Chondrocyte (in vitro differentiated cells): Measurements from ENCODE around the gene ARFGEF2. TPM values are rescaled to one million over a fixed set of nuclear protein-coding genes. Genes with fewer than 3 reads are reported as not detected.

ENCODE experiments used
- DNase-seq: peaks from one replicate; pipeline ENCODE4 v3.0.0; 2021; ENCODE audit warnings: mixed read lengths, low spot score
- H3K27ac Mint-ChIP-seq: one replicate; pipeline ENCODE4 v1.8.0; 2021; ENCODE audit warnings: mild to moderate bottlenecking, moderate library complexity, mixed read lengths; ENCODE audit not compliant: unreplicated experiment
- H3K27me3 Mint-ChIP-seq: 2 replicates; pipeline ENCODE4 v1.8.0; 2021; ENCODE audit warnings: low read depth, mixed read lengths
- H3K36me3 Mint-ChIP-seq: 2 replicates; pipeline ENCODE4 v1.8.0; 2021; ENCODE audit warnings: low read depth, mixed read lengths
- H3K4me1 Mint-ChIP-seq: 2 replicates; pipeline ENCODE4 v1.8.0; 2021; ENCODE audit warnings: low read depth, mild to moderate bottlenecking, mixed read lengths
- H3K4me3 Mint-ChIP-seq: one replicate; pipeline ENCODE4 v1.8.0; 2021; ENCODE audit warnings: mild to moderate bottlenecking, moderate library complexity, mixed read lengths; ENCODE audit not compliant: unreplicated experiment
- H3K9me3 Mint-ChIP-seq: 2 replicates; pipeline ENCODE4 v1.8.0; 2021; ENCODE audit warnings: low read depth, mixed read lengths
- total RNA-seq: library from RNA; stranded (reverse); gene quantifications from 3 replicates; pipeline ENCODE4 v1.2.1, GENCODE V29; 2021
- TF ChIP-seq, protein P1 (sequence below): fragments of 200-600 bp; sonication (generic); IDR thresholded peaks from 2 replicates; pipeline ENCODE4 v1.5.0; 2021; ENCODE audit warnings: antibody characterized with exemption, mild to moderate bottlenecking, moderate library complexity

ARFGEF2 gene
- total RNA-seq, 1 donor from 2014 or later = 31.8 TPM

DNA sequence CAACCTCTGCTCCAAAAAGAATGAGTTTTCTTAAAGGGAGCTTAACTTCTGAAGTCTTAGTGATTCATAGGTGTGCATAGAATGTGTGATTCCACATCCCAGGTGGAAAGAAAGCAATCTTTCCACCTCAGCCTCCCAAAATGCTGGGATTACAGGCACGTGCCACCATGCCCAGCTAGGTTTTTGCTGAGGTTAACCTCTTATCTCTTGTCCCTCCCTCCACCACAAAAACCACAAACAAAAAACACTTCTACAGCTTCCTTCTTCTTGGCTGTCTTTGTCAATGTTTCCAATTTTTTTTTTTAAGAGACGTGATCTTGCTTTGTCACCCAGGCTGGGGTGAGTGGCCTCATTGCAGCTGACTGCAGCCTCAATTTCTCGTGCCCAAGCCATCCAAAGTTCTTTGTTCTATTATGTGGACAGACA is 116.5 kb downstream of the ARFGEF2 start:
- peaks cover 9% of the 10 kb centered on the region for H3K36me3 Mint-ChIP-seq
- TF ChIP-seq, protein P1, sequence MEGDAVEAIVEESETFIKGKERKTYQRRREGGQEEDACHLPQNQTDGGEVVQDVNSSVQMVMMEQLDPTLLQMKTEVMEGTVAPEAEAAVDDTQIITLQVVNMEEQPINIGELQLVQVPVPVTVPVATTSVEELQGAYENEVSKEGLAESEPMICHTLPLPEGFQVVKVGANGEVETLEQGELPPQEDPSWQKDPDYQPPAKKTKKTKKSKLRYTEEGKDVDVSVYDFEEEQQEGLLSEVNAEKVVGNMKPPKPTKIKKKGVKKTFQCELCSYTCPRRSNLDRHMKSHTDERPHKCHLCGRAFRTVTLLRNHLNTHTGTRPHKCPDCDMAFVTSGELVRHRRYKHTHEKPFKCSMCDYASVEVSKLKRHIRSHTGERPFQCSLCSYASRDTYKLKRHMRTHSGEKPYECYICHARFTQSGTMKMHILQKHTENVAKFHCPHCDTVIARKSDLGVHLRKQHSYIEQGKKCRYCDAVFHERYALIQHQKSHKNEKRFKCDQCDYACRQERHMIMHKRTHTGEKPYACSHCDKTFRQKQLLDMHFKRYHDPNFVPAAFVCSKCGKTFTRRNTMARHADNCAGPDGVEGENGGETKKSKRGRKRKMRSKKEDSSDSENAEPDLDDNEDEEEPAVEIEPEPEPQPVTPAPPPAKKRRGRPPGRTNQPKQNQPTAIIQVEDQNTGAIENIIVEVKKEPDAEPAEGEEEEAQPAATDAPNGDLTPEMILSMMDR = no peak
- no peaks in the 10 kb centered on the region for H3K9me3 Mint-ChIP-seq
- no peak for DNase-seq
- H3K4me1 Mint-ChIP-seq = no peaks in the 10 kb centered on the region
- H3K27ac Mint-ChIP-seq = no peak overlapping the region
- H3K4me3 Mint-ChIP-seq = no peak overlapping the region
- no peaks in the 10 kb centered on the region for H3K27me3 Mint-ChIP-seq

DNA sequence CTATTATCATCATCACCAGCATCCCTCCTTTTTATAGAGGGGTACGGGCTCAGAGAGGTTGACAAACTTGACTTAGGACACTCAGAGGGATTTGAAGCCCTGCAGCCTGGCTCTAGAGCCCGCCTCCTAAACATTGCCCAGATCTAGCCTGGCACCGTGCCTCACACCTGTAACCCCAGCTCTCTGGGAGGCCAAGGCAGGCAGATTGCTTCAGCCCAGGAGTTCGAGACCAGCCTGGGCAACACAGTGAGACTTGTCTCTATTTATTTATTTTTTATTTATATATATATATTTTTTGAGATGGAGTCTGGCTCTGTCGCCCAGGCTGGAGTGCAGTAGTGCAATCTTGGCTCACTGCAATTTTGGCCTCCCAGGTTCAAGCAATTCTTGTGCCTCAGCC is 118.3 kb downstream of the ARFGEF2 start:
- DNase-seq = no peak
- TF ChIP-seq, protein P1 = no peak
- Mint-ChIP-seq H3K9me3 (no peaks in the 10 kb centered on the region), H3K4me3 (no peak overlapping the region), H3K36me3 (peaks cover 2% of the 10 kb centered on the region), H3K4me1 (no peaks in the 10 kb centered on the region), H3K27me3 (no peaks in the 10 kb centered on the region), H3K27ac (no peak overlapping the region)

DNA sequence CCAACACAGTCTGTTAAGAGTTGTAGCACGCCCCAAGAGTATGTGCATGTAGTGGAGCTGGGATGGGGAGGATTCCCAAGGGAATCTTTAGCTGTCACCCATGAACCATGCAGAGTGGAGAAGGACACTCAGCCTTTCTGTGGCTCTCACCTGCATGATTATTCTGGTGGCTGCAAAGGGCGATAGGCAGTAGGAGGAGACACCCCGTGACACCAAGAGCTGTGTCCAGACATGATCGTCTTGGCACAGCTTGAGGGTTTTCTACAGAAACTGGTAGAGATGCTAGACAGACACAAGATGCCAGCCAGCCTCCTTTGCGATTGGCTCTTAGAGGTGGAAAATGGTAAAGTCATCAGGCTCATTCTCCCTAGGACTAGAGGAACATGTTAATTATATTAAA is 121.5 kb downstream of the ARFGEF2 start:
- Mint-ChIP-seq H3K36me3 (peaks cover 2% of the 10 kb centered on the region), H3K4me3 (no peak overlapping the region), H3K9me3 (no peaks in the 10 kb centered on the region), H3K27ac (no peak overlapping the region), H3K27me3 (no peaks in the 10 kb centered on the region), H3K4me1 (peaks cover 17% of the 10 kb centered on the region)
- TF ChIP-seq, protein P1 = no peak
- DNase-seq = no peak

DNA sequence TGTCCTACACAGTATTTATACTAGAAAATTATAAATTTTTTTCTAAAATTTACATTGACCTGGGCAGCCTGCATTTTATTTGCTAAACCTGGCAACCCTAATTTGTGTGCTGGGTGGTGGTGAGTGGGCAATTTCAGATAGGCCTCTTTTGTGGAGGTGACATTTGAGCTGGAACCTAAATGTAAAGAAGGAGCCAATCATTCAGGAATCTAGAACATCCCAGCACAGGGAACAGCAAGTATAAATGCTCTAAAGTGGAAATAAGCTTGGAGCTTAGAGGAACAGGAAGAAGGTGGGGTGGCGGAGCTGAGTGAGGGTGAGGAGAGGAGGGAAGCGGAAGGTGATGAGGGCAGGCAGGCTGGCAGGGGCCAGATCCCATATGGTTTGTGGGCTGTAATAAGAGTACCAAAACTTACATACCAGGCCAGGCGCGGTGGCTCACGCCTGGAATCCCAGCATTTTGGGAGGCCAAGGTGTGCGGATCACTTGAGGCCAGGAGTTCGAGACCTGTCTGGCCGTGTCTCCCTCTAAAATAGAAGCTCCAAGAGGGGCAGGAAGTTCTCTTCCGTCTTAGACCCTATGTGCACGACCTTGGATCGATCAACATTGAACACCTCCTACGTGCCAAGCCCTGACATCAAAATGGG is 124.1 kb downstream of the ARFGEF2 start:
- TF ChIP-seq, protein P1 = no peak
- Mint-ChIP-seq H3K9me3 (no peaks in the 10 kb centered on the region), H3K27ac (peak overlapping the region; percentile 99), H3K27me3 (no peaks in the 10 kb centered on the region), H3K4me3 (peak overlapping the region; percentile 96), H3K36me3 (no peaks in the 10 kb centered on the region), H3K4me1 (peaks cover 24% of the 10 kb centered on the region)
- no peak for DNase-seq

DNA sequence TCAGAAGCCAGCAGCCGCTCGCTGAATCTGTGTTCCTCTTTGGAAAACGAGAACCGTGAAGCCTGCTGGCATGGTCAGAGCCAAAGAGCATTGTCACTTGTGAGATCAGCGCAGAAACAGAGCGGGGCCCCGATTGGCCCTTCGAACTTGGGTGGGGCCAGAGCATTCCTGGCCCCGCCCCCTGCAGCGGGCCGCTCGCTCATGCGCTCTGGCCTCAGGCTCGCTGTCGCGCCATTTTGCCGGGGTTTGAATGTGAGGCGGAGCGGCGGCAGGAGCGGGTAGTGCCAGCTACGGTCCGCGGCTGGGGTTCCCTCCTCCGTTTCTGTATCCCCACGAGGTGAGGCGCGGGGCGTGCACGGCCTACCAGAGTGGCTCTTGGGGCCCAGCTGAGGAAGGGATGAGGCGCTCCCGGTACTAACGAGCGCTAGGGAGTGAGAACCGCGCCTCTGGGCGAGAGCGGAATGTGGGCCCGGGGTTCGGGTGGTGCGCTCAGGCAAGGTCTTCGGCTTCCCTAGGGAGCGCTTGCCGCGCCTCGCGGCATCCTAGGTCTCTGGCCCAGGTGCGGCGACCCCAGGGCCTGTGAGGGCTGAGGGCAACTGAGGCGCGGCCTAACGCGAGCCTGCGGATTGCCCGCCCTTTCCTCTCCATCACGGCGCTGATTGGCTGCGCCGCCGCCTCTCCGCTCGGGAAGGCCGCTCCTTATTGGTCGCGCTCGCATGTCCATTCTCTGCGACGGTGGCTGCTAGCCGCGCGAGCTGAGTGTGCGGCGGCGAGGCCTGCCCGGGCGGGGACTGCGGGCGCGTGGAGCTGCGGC is 124.8 kb downstream of the ARFGEF2 start, which contains the start of gene CSE1L:
TSS of gene CSE1L (plus strand) at position 226 of the 814 bp plus-strand sequence. CDS start 12,152 bp downstream, outside the sequence.
- Mint-ChIP-seq H3K27ac (peak within 1 kb of the TSS; percentile 99), H3K27me3 (no peaks in the 10 kb centered on the region), H3K4me1 (peaks cover 24% of the 10 kb centered on the region), H3K36me3 (no peaks in the 10 kb centered on the region), H3K4me3 (peak within 1 kb of the TSS; percentile 96), H3K9me3 (no peaks in the 10 kb centered on the region)
- TF ChIP-seq, protein P1 = peak; percentile 41
- peak; percentile 98 for DNase-seq
